Mesodermal cell (in vitro differentiated cells): ENCODE measurements around the gene FGD3.

Source experiments
- H3K27ac ChIP-seq: 2 replicates; pipeline ENCODE4 v1.7.0; 2013; ENCODE audit warnings: mild to moderate bottlenecking, low read depth, low read length, moderate library complexity; ENCODE audit not compliant: severe bottlenecking
- H3K36me3 ChIP-seq: 2 replicates; pipeline ENCODE4 v1.7.1; 2013; ENCODE audit warnings: mild to moderate bottlenecking, low read length, moderate library complexity; ENCODE audit not compliant: control insufficient read depth, insufficient read depth
- H3K4me1 ChIP-seq: one replicate; pipeline ENCODE4 v1.7.1; 2013; ENCODE audit warnings: mild to moderate bottlenecking, low read length; ENCODE audit not compliant: insufficient read depth, control insufficient read depth, poor library complexity, severe bottlenecking
- H3K4me3 ChIP-seq: 2 replicates; pipeline ENCODE4 v1.7.0; 2013; ENCODE audit warnings: low read length, control low read depth, mild to moderate bottlenecking; ENCODE audit not compliant: insufficient read depth, poor library complexity, severe bottlenecking; ENCODE audit errors: extremely low read depth
- H3K9me3 ChIP-seq: 2 replicates; pipeline ENCODE4 v1.7.1; 2013; ENCODE audit warnings: mild to moderate bottlenecking, low read length, moderate library complexity; ENCODE audit not compliant: control insufficient read depth
- WGBS, 2 experiments: methylation state at CpG; one replicate each; pipeline ENCODE4 v1.1.5; 2013; ENCODE audit warnings: missing lambda C conversion rate in 2 of 2; ENCODE audit not compliant: insufficient coverage in 2 of 2; 5-methylcytosine and 5-hydroxymethylcytosine counted together

The FGD3 gene

GRCh38 chr9:92978345-92978875, 31.1 kb downstream of the FGD3 start:
- Histone ChIP-seq H3K9me3 (peaks cover 16% of the 10 kb centered on the region), H3K4me3 (no peak overlapping the region), H3K4me1 (peaks cover 5% of the 10 kb centered on the region), H3K36me3 (no peaks in the 10 kb centered on the region), H3K27ac (no peak overlapping the region)
- WGBS, 2 experiments, result 100% methylated on average over 1 of the region's 4 CpGs

- Histone ChIP-seq H3K4me1 (no peaks in the 10 kb centered on the region), H3K9me3 (peaks cover 24% of the 10 kb centered on the region), H3K27ac (no peak overlapping the region), H3K4me3 (no peak overlapping the region), H3K36me3 (no peaks in the 10 kb centered on the region)
- WGBS, 2 experiments, result no CpG with 5 or more reads among the region's 2 CpGs
Measured at GRCh38 chr9:92979283-92980056, 32.1 kb downstream of the FGD3 start.

DNA sequence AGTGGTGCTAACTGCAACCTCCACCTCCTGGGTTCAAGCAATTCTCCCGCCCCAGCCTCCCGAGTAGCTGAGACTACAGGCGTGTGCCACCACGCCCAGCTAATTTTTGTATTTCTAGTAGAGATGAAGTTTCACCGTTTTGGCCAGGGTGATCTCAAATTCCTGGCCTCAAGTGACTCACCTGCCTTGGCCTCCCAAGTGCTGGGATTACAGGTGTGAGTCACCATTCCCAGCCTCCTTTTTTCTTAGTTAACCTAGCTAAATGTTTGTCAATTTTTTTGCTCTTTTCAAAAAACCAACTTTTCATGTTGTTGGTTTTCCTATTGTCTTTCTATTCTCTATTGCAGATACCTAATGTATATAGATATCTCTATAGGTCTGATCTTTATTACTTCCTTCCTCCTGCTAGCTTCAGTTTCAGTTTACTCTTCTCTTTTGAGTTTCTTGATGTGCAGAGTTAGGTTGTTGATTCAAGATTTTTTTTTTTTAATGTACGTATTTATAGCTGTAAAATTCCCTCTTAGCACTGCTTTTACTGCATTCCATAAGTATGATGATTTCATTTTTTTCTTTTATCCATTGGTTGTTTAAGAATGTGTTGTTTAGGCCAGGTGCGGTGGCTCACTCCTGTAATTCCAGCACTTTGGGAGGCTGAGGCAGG, 32.9 kb downstream of the FGD3 start:
- Histone ChIP-seq H3K27ac (no peak overlapping the region), H3K4me1 (no peaks in the 10 kb centered on the region), H3K9me3 (peaks cover 29% of the 10 kb centered on the region), H3K36me3 (no peaks in the 10 kb centered on the region), H3K4me3 (no peak overlapping the region)
- 80 to 89% methylated on average over 2 to 5 of the region's 7 CpGs for WGBS, 2 experiments

GRCh38 chr9:92982130-92982529, 34.8 kb downstream of the FGD3 start:
- no CpG with 5 or more reads among the region's 2 CpGs for WGBS, 2 experiments
- Histone ChIP-seq H3K36me3 (no peaks in the 10 kb centered on the region), H3K4me1 (no peaks in the 10 kb centered on the region), H3K4me3 (no peak overlapping the region), H3K27ac (no peak overlapping the region), H3K9me3 (peaks cover 40% of the 10 kb centered on the region)

- H3K27ac ChIP-seq, result no peak overlapping the region
- 71 to 73% methylated on average over 2 of the region's 2 CpGs for WGBS, 2 experiments
- H3K9me3 ChIP-seq, result peaks cover 50% of the 10 kb centered on the region
- no peak overlapping the region for H3K4me3 ChIP-seq
- no peaks in the 10 kb centered on the region for H3K36me3 ChIP-seq
- H3K4me1 ChIP-seq, result no peaks in the 10 kb centered on the region
Measured at GRCh38 chr9:92983984-92984589, 36.8 kb downstream of the FGD3 start.

DNA sequence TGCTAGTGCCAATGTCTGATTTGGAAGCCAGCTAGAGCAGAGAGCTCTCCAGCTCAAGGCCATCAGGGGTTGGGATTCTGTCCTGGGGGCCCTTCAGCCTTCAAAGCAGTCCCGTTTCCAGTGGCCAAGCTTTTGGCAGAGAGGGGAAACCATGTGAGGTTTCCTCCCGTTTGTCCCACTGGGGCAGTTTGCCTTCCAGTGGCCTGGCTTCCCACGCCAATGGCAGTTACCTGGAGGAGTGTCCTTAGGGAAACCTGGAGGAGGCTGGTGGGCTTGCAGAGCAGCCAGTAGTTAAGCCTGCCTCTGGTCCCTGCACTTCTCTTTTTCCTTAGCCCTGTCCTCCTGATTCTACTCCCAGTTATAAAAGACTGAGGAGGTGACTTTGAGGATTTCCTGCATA, 37.7 kb downstream of the FGD3 start:
- H3K4me1 ChIP-seq, result no peaks in the 10 kb centered on the region
- no peaks in the 10 kb centered on the region for H3K36me3 ChIP-seq
- H3K27ac ChIP-seq, result no peak overlapping the region
- peaks cover 50% of the 10 kb centered on the region for H3K9me3 ChIP-seq
- no peak overlapping the region for H3K4me3 ChIP-seq
- 70 to 90% methylated on average over 3 of the region's 3 CpGs for WGBS, 2 experiments

DNA sequence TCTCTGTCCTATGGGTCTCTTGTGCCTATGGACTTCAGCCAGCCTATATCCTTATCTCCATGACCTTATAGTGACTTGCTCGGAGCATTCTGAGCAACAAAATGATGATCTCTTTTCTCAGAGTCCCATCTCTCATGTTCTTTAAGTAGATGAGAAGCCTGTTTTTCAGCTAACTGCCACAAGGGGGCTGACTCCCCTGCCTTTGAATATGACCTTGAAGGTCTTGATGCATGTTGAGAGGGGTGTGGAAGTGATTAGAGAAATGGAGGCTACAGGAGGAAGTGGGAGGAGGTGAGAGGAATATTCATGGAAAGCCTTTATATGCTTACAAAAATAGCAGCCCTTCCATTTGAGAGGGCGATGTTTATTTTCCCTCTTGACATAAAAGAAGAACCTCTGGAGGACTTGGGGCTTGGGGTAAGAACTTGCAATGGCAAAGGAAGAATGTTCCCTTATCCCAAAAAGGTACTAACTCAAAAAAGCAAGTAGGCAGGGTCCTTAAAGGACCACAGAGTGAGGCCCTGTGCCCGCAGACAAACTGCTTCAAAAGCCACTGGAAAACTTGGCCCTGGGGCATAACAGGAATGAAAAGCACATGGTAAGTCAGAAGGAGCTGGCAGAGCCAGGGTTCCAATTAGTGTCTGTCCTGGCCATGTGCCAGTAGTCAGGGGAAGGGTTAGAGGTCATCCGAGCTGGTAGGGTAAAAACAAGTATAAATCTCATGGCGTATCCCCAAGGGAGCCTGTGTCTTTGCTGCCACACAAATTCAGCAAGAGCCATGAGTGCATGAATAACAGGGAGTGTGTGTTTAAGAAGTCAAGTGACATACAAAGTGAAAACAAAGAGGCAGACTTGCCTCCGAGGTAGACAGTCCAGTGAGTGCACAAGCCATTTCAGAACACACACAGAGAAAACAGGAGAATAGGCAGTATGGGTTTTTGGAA, 39.1 kb downstream of the FGD3 start:
- WGBS, 2 experiments, result 88 to 89% methylated on average over 4 of the region's 6 CpGs
- no peaks in the 10 kb centered on the region for H3K4me1 ChIP-seq

GRCh38 chr9:92988215-92988768, 41.0 kb downstream of the FGD3 start:
- Histone ChIP-seq H3K9me3 (peaks cover 40% of the 10 kb centered on the region), H3K36me3 (no peaks in the 10 kb centered on the region), H3K4me1 (no peaks in the 10 kb centered on the region), H3K27ac (no peak overlapping the region), H3K4me3 (no peak overlapping the region)
- WGBS, 2 experiments, result 50 to 100% methylated on average over 1 of the region's 1 CpG

More for the DNA sequence above, 39.1 kb downstream of the FGD3 start:
- H3K4me3 ChIP-seq, result no peak overlapping the region
- H3K36me3 ChIP-seq, result no peaks in the 10 kb centered on the region
- no peak overlapping the region for H3K27ac ChIP-seq
- peaks cover 50% of the 10 kb centered on the region for H3K9me3 ChIP-seq

DNA sequence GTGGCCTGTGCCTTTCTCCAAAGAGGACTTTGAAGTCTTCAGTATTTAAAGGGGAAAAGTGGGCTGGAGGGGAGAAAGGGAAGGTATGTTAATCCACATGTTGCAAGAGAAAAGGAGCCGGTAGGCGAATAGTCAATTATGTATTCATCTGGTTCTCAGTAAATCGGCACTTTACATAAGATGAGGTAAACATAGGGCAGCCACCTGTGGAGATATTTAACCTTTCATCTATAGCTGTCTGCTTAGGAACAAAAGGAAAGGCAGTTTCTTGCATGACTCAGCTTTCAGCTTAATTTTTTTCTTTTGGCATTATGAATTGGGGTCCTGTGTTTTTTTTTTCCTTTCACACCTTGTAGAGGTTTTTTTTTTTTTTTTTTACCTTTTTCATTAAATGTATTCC, 42.2 kb downstream of the FGD3 start:
- Histone ChIP-seq H3K27ac (no peak overlapping the region), H3K4me1 (no peaks in the 10 kb centered on the region), H3K36me3 (no peaks in the 10 kb centered on the region), H3K4me3 (no peak overlapping the region), H3K9me3 (peaks cover 30% of the 10 kb centered on the region)
- WGBS, 2 experiments, result 12 to 36% methylated on average over 3 of the region's 3 CpGs

- H3K9me3 ChIP-seq, result peaks cover 26% of the 10 kb centered on the region
- 72 to 100% methylated on average over 2 of the region's 3 CpGs for WGBS, 2 experiments
- no peak overlapping the region for H3K27ac ChIP-seq
- no peaks in the 10 kb centered on the region for H3K36me3 ChIP-seq
- H3K4me3 ChIP-seq, result no peak overlapping the region
- no peaks in the 10 kb centered on the region for H3K4me1 ChIP-seq
Measured at GRCh38 chr9:92990461-92990860, 43.1 kb downstream of the FGD3 start.
